ENCODE measurements around the gene YTHDF1. TPM values are rescaled to one million over a fixed set of nuclear protein-coding genes. Genes with fewer than 3 reads are reported as not detected.

The YTHDF1 gene
- polyA plus RNA-seq, 2 of the 4 experiments (the other 2 are of a cell fraction) = 31.8 to 37.9 TPM

GRCh38 chr20:63224412-63225081, 8.6 kb upstream of the YTHDF1 start:
- no peak for FAIRE-seq
- H3K27ac ChIP-seq = peak overlapping the region; percentile 89 to 99
- no peaks in the 10 kb centered on the region for H3K9me3 ChIP-seq
- peak; percentile 69 to 84 for ATAC-seq
- no peak overlapping the region for H3K4me3 ChIP-seq
- 16% methylated on average over 13 of the region's 16 CpGs for WGBS (ENCODE audit: missing lambda C conversion rate)
- peak; percentile 60 to 91 for DNase-seq (ENCODE audit: low read depth in 1 of 2, low spot score in 1 of 2)
- H3K4me1 ChIP-seq = peaks cover 54% of the 10 kb centered on the region
- CTCF ChIA-PET = interaction anchor here (0.6 to 7.2 kb wide), 33 partner anchors 10 to 307 kb away, joined by 3 to 401 read pairs (median 10); partner anchors contain the start of genes ARFGAP1, BIRC7, COL20A1 and NKAIN4
- peak overlapping the region; percentile 64 for H3K4me2 ChIP-seq
- POLR2A ChIA-PET = interaction anchor here (1.0 to 2.2 kb wide), 8 partner anchors 8 to 296 kb away, joined by 3 to 14 read pairs (median 6); partner anchors contain the start of genes ARFGAP1, BIRC7, PPDPF and YTHDF1
- peak; percentile 56 to 80; a peak in 3 of 5 replicates for TF ChIP-seq EP300 (IDR thresholded peaks at IDR 0.05)
- no peak for TF ChIP-seq FOSL2 (IDR thresholded peaks at IDR 0.05)
- TF ChIP-seq FOSL2 (CRISPR knock-in tag; IDR thresholded peaks at IDR 0.05) = peak; percentile 43
- no peak for TF ChIP-seq KDM5A (IDR thresholded peaks at IDR 0.05)
- no peak for TF ChIP-seq FOSB (CRISPR knock-in tag; IDR thresholded peaks at IDR 0.05)
- TF ChIP-seq MAX (IDR thresholded peaks at IDR 0.05) = peak; percentile 57; the same call in 1 of the 2 replicates
- TF ChIP-seq HEYL (CRISPR knock-in tag; IDR thresholded peaks at IDR 0.05) = no peak
- no peak for TF ChIP-seq ZSCAN20 (CRISPR knock-in tag; IDR thresholded peaks at IDR 0.05)
- peak; percentile 78 to 85; a peak in 3 of 5 replicates for TF ChIP-seq JUN (IDR thresholded peaks at IDR 0.05)
- TF ChIP-seq ZFP36 (IDR thresholded peaks at IDR 0.05; ENCODE audit: borderline replicate concordance, partially characterized antibody) = no peak
- no peak for TF ChIP-seq HOXB5 (CRISPR knock-in tag; IDR thresholded peaks at IDR 0.05)
- no peak for TF ChIP-seq FOXS1 (CRISPR knock-in tag; IDR thresholded peaks at IDR 0.05)
- TF ChIP-seq ATOH8 (CRISPR knock-in tag; IDR thresholded peaks at IDR 0.05; ENCODE audit: low read depth) = no peak
- TF ChIP-seq BHLHE40 (IDR thresholded peaks at IDR 0.05; ENCODE audit: low read depth, low read length) = no peak
- no peak for TF ChIP-seq POLR2A (IDR thresholded peaks at IDR 0.05; ENCODE audit: low read length)
- TF ChIP-seq ZC3H11A (IDR thresholded peaks at IDR 0.05) = no peak
- no peak for TF ChIP-seq JUNB (IDR thresholded peaks at IDR 0.05)
- TF ChIP-seq CHD4 (IDR thresholded peaks at IDR 0.05; ENCODE audit: borderline replicate concordance) = no peak
- no peak for TF ChIP-seq CBX2 (IDR thresholded peaks at IDR 0.05; ENCODE audit: borderline replicate concordance, low read depth)
- TF ChIP-seq HOXB13 (CRISPR knock-in tag; IDR thresholded peaks at IDR 0.05; ENCODE audit: low read depth) = no peak
- no peak for TF ChIP-seq RNF2 (IDR thresholded peaks at IDR 0.05; ENCODE audit: borderline replicate concordance, low read depth)
- no peak for TF ChIP-seq USF2 (IDR thresholded peaks at IDR 0.05)
- no peak for TF ChIP-seq ELK1 (IDR thresholded peaks at IDR 0.05; ENCODE audit: low read depth, low read length)
- no peak for TF ChIP-seq PHF8 (IDR thresholded peaks at IDR 0.05; ENCODE audit: borderline replicate concordance, low read depth)
- TF ChIP-seq KDM1A (IDR thresholded peaks at IDR 0.05; ENCODE audit: low read depth) = no peak
- no peak for TF ChIP-seq HOXA7 (CRISPR knock-in tag; IDR thresholded peaks at IDR 0.05)
- peak; percentile 54; the same call in 1 of the 2 replicates for TF ChIP-seq E2F6 (IDR thresholded peaks at IDR 0.05; ENCODE audit: borderline replicate concordance, low read depth)
- no peak for TF ChIP-seq TP53 (CRISPR knock-in tag; IDR thresholded peaks at IDR 0.05)
- peak in 1 of 2 experiments; percentile 2; a peak in 1 of 4 replicates for TF ChIP-seq CEBPB (IDR thresholded peaks at IDR 0.05)
- TF ChIP-seq RARB (CRISPR knock-in tag; IDR thresholded peaks at IDR 0.05) = no peak
- no peak for TF ChIP-seq MYC (IDR thresholded peaks at IDR 0.05; ENCODE audit: borderline replicate concordance, low read length)
- TF ChIP-seq RCOR1 (IDR thresholded peaks at IDR 0.05; ENCODE audit: low read depth, low read length) = no peak
- TF ChIP-seq GATA3 (IDR thresholded peaks at IDR 0.05; ENCODE audit: borderline replicate concordance) = peak; percentile 73; the same call in 1 of the 2 replicates
- no peak for TF ChIP-seq POLR2AphosphoS2 (conservative IDR thresholded peaks at IDR 0.05; ENCODE audit: low read length)
- 0 out of 2 replicates have a peak, but pooled peaks have one; percentile 16 for TF ChIP-seq ESRRA (IDR thresholded peaks at IDR 0.05; ENCODE audit: borderline replicate concordance, low read length)
- TF ChIP-seq HDAC2 (IDR thresholded peaks at IDR 0.05) = no peak
- TF ChIP-seq CHD2 (IDR thresholded peaks at IDR 0.05; ENCODE audit: low read length, partially characterized antibody) = peak; percentile 5
- no peak for TF ChIP-seq CBX8 (IDR thresholded peaks at IDR 0.05)
- no peak for TF ChIP-seq HES2 (IDR thresholded peaks at IDR 0.05)
- TF ChIP-seq NPAS2 (CRISPR knock-in tag; IDR thresholded peaks at IDR 0.05; ENCODE audit: borderline replicate concordance) = no peak
- peak; percentile 52 for TF ChIP-seq SMC3 (IDR thresholded peaks at IDR 0.05)
